Measurements from ENCODE around the gene DCAF7.

DNA sequence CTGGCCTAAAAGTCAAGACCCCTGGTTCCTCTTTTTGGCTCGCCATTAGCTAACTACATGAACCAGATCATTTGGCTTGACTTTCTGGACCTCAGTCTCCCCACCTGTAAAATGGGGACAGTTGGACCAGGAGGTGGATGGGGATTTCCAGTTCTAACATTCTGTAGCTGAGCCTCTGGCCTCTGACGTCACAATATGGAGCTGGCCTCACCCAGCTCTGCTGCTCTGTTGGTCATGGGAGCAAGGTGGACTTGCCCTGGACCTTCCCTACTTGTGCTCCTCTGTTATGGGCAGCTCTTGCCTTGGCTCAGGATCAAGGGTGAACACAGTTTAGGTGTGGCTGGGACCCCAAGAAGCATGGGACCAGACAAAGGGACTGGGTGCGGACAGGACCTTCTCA is 43.6 kb upstream of the DCAF7 start:
- TF ChIP-seq, protein P1, sequence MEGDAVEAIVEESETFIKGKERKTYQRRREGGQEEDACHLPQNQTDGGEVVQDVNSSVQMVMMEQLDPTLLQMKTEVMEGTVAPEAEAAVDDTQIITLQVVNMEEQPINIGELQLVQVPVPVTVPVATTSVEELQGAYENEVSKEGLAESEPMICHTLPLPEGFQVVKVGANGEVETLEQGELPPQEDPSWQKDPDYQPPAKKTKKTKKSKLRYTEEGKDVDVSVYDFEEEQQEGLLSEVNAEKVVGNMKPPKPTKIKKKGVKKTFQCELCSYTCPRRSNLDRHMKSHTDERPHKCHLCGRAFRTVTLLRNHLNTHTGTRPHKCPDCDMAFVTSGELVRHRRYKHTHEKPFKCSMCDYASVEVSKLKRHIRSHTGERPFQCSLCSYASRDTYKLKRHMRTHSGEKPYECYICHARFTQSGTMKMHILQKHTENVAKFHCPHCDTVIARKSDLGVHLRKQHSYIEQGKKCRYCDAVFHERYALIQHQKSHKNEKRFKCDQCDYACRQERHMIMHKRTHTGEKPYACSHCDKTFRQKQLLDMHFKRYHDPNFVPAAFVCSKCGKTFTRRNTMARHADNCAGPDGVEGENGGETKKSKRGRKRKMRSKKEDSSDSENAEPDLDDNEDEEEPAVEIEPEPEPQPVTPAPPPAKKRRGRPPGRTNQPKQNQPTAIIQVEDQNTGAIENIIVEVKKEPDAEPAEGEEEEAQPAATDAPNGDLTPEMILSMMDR (IDR thresholded peaks at IDR 0.05; ENCODE audit: low read depth, low read length) = no peak
- TF ChIP-seq EZH2phosphoT487 (IDR thresholded peaks at IDR 0.05; ENCODE audit: low read depth) = no peak
